NOMO-1 treated with DMSO at 0.1 percent for 48 hours (cell line): ENCODE measurements around the gene MCF2L.
"Not testable (repeated sequence)": the region's sequence is repeated elsewhere in the genome, so short reads cannot be mapped to it uniquely, and the experiment has no call there.

ENCODE experiments used
- DNase-seq: peaks from one replicate; lab custom pipeline; 2025; ENCODE audit not compliant: unreplicated experiment; lab: John Stamatoyannopoulos, UW

MCF2L gene

GRCh38 chr13:113090806-113091205, 121.8 kb downstream of the MCF2L start:
- no peak for DNase-seq

- no peak for DNase-seq
Measured at GRCh38 chr13:113091211-113091771, 122.3 kb downstream of the MCF2L start.

- no peak for DNase-seq
Measured at GRCh38 chr13:113091891-113092775, 123.1 kb downstream of the MCF2L start.

GRCh38 chr13:113092776-113093579, 124.0 kb downstream of the MCF2L start:
- no peak for DNase-seq

- DNase-seq: no peak
Measured at GRCh38 chr13:113093580-113094409, 124.8 kb downstream of the MCF2L start.

GRCh38 chr13:113094410-113094800, 125.4 kb downstream of the MCF2L start:
- DNase-seq: no peak

- no peak for DNase-seq
Measured at GRCh38 chr13:113095146-113096051, 126.4 kb downstream of the MCF2L start.

- no peak for DNase-seq
Measured at GRCh38 chr13:113096052-113096744, 127.2 kb downstream of the MCF2L start.

- DNase-seq: no peak
Measured at GRCh38 chr13:113096745-113097305, 127.8 kb downstream of the MCF2L start.

GRCh38 chr13:113097651-113098050, 128.6 kb downstream of the MCF2L start:
- no peak for DNase-seq

GRCh38 chr13:113098162-113098732, 129.2 kb downstream of the MCF2L start:
- no peak for DNase-seq

- no peak for DNase-seq
Measured at GRCh38 chr13:113099142-113099541, 130.1 kb downstream of the MCF2L start.

GRCh38 chr13:113102302-113102701, 133.3 kb downstream of the MCF2L start:
- DNase-seq: not testable (repeated sequence)

GRCh38 chr13:113102727-113103126, 133.7 kb downstream of the MCF2L start:
- DNase-seq: no peak

GRCh38 chr13:113103646-113104045, 134.6 kb downstream of the MCF2L start:
- no peak for DNase-seq

- DNase-seq: no peak
Measured at GRCh38 chr13:113105032-113105920, 136.3 kb downstream of the MCF2L start, which contains the start of gene F7. Gene F7 (plus strand): TSS chr13:113105791. CDS start chr13:113105842, 51 bp downstream.

- no peak for DNase-seq
Measured at GRCh38 chr13:113105921-113106452, 137.0 kb downstream of the MCF2L start.
